B cell (primary cell): Measurements from ENCODE around the gene C19orf18.

Experiments
- CTCF ChIP-seq: fragments of 200-600 bp; IDR thresholded peaks from one replicate; pipeline ENCODE4 v1.8.0; 2022; ENCODE audit warnings: antibody characterized with exemption, mild to moderate bottlenecking
- EZH2 ChIP-seq: IDR thresholded peaks from 2 replicates; pipeline ENCODE4 v1.6.1; 2012; ENCODE audit warnings: borderline replicate concordance, low read depth, mild to moderate bottlenecking, moderate library complexity, low read length; ENCODE audit not compliant: insufficient read depth, poor library complexity, severe bottlenecking

- no peak for TF ChIP-seq CTCF
- TF ChIP-seq EZH2 = no peak
Measured at GRCh38 chr19:58002384-58003173, 28.2 kb upstream of the C19orf18 start, which contains the start of gene ZNF606.
